GM21515 (cell line): Measurements from ENCODE around the gene PIGR.
A peak's percentile ranks its signal among the peaks of the same experiment; 100 is the strongest.
"Not testable (repeated sequence)": the region's sequence is repeated elsewhere in the genome, so short reads cannot be mapped to it uniquely, and the experiment has no call there.

Source experiments
- ATAC-seq: cut with Tn5 transposase; IDR thresholded peaks from one replicate; pipeline ENCODE4 v1.9.1; 2021; ENCODE audit not compliant: unreplicated experiment

PIGR gene

GRCh38 chr1:206935491-206936067 lies 10.7 kb downstream of the PIGR start:
- ATAC-seq: no peak

GRCh38 chr1:206933333-206933945 lies 12.8 kb downstream of the PIGR start:
- no peak for ATAC-seq

- ATAC-seq: no peak
Measured at GRCh38 chr1:206932177-206932576, 14.1 kb downstream of the PIGR start.

GRCh38 chr1:206931709-206932108 lies 14.6 kb downstream of the PIGR start:
- ATAC-seq: no peak

- ATAC-seq: peak; percentile 61
Measured at GRCh38 chr1:206930210-206930798, 16.0 kb downstream of the PIGR start.

GRCh38 chr1:206929524-206929923 lies 16.7 kb downstream of the PIGR start:
- ATAC-seq: no peak

GRCh38 chr1:206926286-206926685 lies 20.0 kb downstream of the PIGR start:
- no peak for ATAC-seq

- ATAC-seq: peak; percentile 54
Measured at GRCh38 chr1:206925106-206925736, 21.0 kb downstream of the PIGR start.

- no peak for ATAC-seq
Measured at GRCh38 chr1:206924592-206925105, 21.6 kb downstream of the PIGR start.

- ATAC-seq: not testable (repeated sequence)
Measured at GRCh38 chr1:206923961-206924557, 22.2 kb downstream of the PIGR start.

GRCh38 chr1:206923009-206923960 lies 23.0 kb downstream of the PIGR start:
- peak; percentile 51 for ATAC-seq

- ATAC-seq: no peak
Measured at GRCh38 chr1:206922524-206922923, 23.7 kb downstream of the PIGR start.

- ATAC-seq: no peak
Measured at GRCh38 chr1:206921772-206922265, 24.4 kb downstream of the PIGR start, which contains the start of gene FCMR. Gene FCMR (minus strand): TSS chr1:206921941. CDS start chr1:206921854, 87 bp downstream.

GRCh38 chr1:206918076-206918475 lies 28.2 kb downstream of the PIGR start:
- ATAC-seq: no peak

GRCh38 chr1:206916000-206916709 lies 30.1 kb downstream of the PIGR start:
- no peak for ATAC-seq

- ATAC-seq: no peak
Measured at GRCh38 chr1:206915030-206915735, 31.1 kb downstream of the PIGR start.

GRCh38 chr1:206913766-206914537 lies 32.3 kb downstream of the PIGR start:
- no peak for ATAC-seq

GRCh38 chr1:206912445-206913095 lies 33.7 kb downstream of the PIGR start:
- ATAC-seq: no peak
